ENCODE results near the gene TRIM2.

- TF ChIP-seq EZH2 (IDR thresholded peaks at IDR 0.05; ENCODE audit: low read length, unreplicated experiment) (no peak), CTCF (conservative IDR thresholded peaks at IDR 0.05; ENCODE audit: low read depth, low read length) (no peak), EZH2phosphoT487 (IDR thresholded peaks at IDR 0.05; ENCODE audit: borderline replicate concordance, low read length) (no peak)
Measured at GRCh38 chr4:153217440-153217839, 13.2 kb downstream of the TRIM2 start.

All from PC-3 (cell line).